ENCODE results near the gene RTN4R.

The RTN4R gene

GRCh38 chr22:20239676-20240446 lies 28.3 kb downstream of the RTN4R start:
- no peak for DNase-seq

- no peak for DNase-seq
Observed at GRCh38 chr22:20238901-20239675, 29.0 kb downstream of the RTN4R start.

GRCh38 chr22:20238536-20238900 lies 29.6 kb downstream of the RTN4R start:
- DNase-seq, result no peak

- DNase-seq, result no peak
Observed at GRCh38 chr22:20237480-20238440, 30.4 kb downstream of the RTN4R start.

GRCh38 chr22:20236052-20236717 lies 31.9 kb downstream of the RTN4R start:
- no peak for DNase-seq

GRCh38 chr22:20235389-20235991 lies 32.6 kb downstream of the RTN4R start:
- DNase-seq, result no peak

GRCh38 chr22:20234760-20235388 lies 33.2 kb downstream of the RTN4R start:
- peak; percentile 77 for DNase-seq

- no peak for DNase-seq
Observed at GRCh38 chr22:20234314-20234682, 33.8 kb downstream of the RTN4R start.

GRCh38 chr22:20233351-20234313 lies 34.5 kb downstream of the RTN4R start:
- DNase-seq, result no peak

GRCh38 chr22:20232781-20233180 lies 35.3 kb downstream of the RTN4R start:
- no peak for DNase-seq

- DNase-seq, result no peak
Observed at GRCh38 chr22:20232237-20232598, 35.9 kb downstream of the RTN4R start.

GRCh38 chr22:20231514-20232236 lies 36.4 kb downstream of the RTN4R start:
- no peak for DNase-seq

- no peak for DNase-seq
Observed at GRCh38 chr22:20230777-20231420, 37.2 kb downstream of the RTN4R start.

- DNase-seq, result no peak
Observed at GRCh38 chr22:20229916-20230775, 38.0 kb downstream of the RTN4R start.

GRCh38 chr22:20228939-20229272 lies 39.2 kb downstream of the RTN4R start:
- DNase-seq, result no peak

- no peak for DNase-seq
Observed at GRCh38 chr22:20228055-20228938, 39.8 kb downstream of the RTN4R start.

- no peak for DNase-seq
Observed at GRCh38 chr22:20227363-20227762, 40.8 kb downstream of the RTN4R start.

All from NCI-H2227 treated with DMSO at 0.1 percent for 48 hours (cell line).